NCI-H526 (cell line): ENCODE measurements around the gene ICA1.
"Not testable (repeated sequence)": the region's sequence is repeated elsewhere in the genome, so short reads cannot be mapped to it uniquely, and the experiment has no call there.

Source experiments
- DNase-seq, 2 experiments: peaks; one replicate each; lab custom pipeline; 2025; lab: John Stamatoyannopoulos, UW

The ICA1 gene

DNA sequence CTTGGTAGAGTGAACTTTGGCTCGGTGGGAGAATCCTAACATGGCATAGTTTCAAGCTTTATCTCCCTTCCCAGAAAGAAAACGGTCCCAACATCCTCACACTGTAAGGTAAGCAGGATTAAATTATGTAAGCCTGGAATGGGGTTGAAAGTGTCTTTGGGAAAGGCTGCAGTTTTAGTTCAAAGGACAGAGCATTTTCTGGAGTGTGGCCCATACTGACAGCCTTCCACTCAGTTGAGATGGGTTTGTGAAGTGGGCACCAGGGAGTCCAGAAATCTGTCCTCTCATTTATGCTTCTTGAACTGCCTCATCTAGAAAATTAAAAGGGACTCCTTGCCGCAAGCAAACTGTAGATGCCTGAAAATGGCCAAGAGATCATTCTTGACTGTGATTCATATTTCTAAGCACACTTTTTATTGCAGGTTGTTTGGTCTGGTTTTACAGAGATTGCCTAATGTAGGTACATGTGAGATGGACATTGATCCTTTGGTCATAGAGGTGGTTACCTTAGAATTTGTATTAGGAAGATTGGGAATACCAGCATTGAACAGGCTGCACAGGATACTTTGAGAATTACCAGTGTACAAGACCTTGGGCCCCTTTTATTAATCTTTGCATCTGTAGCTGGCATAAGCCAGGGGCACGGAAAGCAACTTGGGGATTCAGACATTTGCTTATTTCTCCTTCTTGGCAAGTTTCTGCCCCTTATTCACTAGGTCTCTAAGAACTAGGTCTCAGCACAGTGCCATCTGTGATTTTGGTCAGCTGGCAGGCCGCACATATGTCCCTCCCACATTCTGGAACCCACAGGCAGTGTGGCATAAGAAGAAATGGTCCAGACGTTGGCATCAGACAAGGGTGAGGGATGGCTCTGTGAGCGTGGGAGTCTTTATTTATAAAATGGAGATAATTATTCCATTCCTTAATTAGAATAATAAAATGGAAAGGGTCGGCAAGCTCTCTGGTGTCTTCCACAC, 167.5 kb downstream of the ICA1 start:
- no peak for DNase-seq

DNA sequence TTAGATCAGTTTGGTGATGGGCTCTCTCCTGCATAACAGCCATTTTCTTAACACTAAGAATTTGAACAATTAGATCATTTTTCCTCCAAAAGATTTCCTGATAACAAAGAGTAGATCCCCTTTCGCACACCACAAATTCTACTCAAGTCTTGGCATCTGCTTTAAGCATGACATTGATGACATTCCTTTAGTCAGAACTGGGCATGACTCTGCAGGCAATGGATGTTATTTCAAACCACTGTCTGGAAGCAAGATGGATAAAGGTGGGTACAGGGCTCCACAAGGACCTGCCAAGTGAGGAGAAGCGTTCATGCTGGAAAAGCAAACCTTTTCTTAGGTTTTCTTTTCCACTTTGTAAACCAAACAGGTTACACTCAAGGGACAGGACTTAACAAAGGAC, 169.8 kb downstream of the ICA1 start:
- DNase-seq, result no peak

DNA sequence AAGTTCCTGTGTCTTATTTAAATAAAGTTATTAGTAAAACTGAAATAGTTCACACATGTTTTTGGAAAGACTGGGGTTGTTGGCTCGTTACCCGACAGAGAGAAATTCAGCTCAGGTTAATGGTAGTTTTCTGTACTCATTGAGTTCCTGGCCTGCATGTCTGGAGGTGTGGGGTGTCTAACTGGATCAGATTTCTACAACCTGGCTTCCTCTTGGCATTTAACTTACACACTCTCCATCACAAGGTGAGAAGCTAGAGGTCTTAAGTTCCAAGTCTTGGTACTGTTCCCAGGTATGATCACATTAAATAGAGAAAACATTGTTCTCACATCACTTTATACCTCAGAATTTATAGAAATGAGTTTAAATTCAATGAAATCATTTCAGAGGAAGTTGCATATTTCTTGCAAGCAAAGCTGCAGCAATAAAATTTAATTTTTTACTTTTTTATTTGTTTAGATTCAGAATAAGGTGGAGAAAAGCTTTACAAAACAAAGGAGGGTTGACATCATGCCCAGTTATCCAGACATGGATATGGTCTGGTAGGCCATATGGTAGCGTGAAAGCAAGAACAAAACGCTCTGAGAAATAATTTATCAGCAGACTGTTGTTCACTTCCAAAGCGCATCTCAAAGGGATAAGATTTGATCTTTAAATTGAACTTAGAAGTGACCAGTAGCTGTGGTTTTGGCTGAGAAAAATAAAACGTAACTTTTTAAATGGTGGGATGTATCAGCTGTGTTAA, 172.8 kb downstream of the ICA1 start:
- DNase-seq, result no peak

DNA sequence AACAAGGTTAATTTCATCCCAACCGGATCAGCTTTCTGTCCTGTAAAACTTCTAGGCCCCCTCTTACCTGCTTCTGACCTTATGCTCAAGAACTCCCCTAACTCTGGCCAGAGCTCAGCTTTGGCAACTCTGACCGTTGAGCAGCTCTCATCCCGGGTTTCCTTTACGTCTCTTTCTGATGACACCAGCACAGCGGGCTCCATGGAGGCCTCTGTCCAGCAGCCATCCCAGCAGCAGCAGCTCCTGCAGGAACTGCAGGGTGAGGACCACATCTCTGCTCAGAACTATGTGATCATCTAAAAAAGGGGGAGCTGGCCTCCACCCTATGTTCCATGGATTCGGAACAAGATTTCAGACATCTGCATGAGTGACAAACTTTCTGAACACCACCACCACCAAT, 175.7 kb downstream of the ICA1 start:
- no peak for DNase-seq

DNA sequence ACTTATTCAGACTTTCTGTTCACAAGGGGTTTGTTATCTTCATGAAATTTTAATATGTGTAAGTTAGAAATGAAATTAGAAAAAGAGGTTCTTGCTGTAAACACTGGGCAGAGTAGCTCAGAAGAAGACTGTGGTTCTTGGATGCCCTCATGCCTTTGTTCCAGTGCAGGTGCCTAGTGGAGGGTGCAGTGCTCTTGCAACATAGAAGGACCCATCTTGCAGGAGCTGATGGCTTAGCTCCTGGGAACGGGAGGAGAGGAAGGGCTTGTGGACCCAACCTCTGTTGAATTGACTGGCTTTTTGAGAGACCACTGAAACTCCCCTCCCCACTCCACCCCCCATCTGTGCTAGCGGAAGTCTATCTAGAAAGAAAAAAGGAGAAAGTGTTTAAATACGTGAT, 176.5 kb downstream of the ICA1 start:
- DNase-seq, result no peak

DNA sequence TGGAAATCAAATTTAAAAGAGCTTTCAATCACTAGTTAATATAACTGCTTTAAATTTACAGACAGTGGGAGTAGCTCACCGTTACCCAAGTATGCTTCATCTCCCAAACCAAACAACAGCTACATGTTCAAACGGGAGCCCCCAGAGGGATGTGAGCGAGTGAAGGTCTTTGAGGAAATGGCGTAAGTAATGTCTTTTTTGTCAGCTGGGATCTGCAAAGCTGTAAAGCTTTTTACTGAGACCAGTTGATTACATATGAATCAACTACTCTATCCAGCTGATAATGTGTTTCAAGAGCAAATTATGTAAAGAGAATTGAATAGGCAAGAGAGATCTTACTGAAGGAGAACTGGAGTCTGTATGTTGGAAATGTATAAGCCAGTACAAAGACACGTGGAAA, 177.1 kb downstream of the ICA1 start:
- DNase-seq, result no peak

DNA sequence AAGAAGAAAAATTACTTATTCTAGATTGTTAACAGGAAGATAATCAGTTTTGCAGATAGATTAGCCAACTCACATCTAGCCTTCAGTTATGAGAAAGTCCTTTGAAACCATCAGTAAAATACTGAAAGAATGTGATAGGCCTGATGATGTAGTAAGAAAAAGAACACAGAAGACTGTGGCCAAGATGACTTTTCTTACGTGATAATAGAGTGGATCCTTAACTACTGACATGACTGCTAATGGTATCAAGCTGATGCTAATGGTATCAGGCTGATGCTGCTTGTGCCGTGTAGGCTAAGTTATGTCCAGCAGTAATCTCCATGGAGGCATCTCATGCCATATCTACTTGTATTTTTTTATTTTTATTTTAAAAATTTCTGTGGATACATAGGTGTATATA, 179.2 kb downstream of the ICA1 start:
- no peak for DNase-seq

DNA sequence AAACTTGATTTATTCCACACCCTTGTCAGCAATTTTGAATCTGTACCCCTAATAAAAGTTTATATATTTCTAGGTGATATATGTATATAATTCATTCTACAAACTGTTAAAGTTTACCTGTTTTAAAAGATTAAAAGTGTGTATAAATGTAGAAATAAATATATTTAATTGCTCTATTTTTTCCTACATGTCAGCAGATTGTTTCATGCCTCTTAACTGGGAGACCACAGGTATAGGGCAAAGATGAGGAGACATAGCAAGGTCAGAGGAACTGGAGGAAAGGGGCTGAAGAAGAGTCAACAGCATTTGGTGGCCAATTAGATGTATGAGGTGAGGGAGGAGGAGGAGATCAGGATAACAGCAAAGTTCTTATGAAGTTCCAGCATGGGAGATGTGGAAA, 183.5 kb downstream of the ICA1 start:
- no peak for DNase-seq

DNA sequence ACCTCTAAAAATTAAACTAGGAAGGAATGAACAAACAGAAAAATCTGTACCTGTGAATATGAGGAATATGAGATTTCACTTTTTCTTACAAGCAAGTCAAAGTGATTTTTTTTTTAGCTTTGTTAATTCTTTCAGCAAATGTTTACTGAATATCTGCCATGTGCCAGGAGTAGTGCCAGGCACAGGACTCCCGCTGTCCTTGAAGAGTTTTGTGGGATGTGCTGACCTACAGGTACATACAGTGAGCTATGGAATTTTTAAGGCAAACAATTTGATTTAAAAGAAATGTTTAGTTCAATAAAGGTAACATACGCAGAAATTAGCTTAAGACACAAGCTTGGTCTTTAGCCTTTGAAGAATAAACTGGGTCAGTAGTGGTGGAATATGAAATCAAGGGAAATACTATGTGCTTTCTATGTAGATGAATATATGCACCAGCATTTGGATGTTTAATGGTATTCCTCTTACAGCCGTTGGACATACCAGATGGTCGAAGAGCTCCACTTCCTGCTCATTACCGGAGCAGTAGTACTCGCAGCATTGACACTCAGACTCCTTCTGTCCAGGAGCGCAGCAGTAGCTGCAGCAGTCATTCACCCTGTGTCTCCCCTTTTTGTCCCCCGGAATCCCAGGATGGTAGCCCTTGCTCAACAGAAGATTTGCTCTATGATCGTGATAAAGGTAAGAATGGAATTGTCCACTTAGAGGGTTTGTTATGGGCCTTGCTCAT, 191.4 kb downstream of the ICA1 start:
- DNase-seq, result no peak

DNA sequence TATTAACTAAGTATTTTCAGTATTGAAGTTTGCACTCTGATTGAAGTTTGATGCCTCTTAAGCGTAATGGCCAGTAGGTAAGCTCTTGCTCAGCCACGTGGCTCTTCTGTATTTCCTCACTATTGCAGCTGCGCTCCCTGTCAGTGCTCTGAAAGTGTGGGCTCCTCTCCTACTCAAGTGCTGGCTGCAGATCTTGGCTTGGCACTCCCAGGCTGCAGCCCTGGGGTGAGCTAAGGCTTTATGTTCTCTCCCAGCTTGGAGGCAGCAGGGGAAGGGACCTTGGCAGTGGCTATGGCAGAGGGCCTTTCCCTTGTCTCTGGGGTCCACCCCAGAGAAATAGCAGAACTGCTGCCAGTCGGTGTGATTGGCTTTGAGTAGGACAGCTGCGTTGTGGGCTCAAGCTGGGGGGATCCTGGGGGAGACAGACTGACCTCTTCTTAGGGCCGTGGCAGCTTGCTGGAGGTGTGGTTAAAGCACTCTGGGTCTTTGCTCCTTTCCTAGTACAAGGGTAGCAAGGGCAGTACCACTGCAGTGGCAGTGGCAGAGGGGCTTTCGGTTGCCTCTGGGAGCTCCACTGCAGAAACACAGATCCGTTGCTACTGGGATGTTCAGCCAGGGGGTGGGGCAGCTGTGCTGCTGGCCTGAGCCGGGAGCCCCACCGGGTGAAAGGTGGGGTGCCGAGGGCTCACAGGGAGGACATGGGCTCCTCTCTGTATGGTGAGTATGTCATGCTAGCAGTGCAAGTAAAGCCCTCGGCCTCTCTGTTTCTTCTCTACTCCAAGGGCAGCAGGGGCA, 192.9 kb downstream of the ICA1 start:
- DNase-seq, result no peak

DNA sequence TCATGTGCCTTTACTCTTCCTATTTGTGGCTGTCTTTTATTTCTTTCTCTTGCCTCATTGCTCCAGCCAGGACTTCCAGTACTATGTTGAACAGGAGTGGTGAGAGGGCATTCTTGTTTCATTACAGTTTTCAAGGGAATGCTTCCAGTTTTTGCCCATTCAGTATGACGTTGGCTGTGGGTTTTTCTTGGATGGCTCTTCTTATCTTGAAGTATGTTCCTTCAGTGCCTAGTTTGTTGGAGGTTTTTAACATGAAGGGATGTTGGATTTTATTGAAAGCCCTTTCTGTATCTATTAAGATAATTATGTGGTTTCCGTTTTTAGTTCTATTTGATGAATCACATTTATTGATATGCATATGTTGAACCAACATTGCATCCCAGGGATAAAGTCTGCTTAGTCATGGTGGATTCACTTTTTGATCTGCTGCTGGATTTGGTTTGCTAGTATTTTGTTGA, 196.6 kb downstream of the ICA1 start:
- no peak for DNase-seq

DNA sequence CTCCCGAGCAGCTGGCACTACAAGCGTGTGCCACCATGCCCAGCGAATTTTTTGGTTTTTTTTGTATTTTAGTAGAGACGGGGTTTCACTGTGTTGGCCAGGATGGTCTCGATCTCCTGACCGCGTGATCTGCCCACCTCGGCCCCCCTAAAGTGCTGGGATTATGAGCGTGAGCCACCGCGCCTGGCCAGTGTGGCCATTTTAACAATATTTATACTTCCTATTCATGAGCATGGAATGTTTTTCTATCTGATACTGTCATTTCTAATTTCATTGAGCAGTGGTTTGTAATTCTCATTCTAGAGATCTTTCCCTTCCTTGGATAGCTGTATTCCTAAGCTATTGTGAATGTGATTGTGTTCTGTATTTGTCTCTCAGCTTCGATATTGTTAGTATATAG, 197.1 kb downstream of the ICA1 start:
- DNase-seq, result no peak

DNA sequence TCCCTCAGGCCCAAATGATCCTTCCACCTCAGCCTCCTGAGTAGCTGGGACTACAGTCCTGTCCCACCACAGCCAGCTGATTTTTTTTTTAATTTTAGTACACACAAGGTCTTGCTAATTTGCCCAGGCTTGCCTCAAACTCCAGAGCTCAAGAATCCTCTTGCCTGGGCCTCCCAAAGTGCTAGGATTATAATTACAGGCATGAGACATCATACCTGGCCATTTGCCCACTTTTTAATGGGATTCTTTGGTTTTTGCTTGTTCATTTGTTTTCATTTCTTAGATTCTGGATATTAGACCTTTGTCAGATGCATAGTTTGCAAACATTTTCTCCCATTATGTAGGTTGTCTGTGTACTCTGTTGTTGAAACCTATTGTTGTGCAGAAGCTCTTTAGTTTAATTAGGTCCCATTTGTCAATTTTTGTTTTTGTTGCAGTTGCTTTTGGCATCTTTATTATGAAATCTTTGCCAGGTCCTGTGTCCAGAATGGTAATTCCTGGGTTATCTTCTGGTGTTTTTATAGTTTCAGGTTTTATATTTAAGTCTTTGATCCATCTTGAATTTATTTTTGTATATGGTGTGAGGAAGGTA, 198.2 kb downstream of the ICA1 start:
- DNase-seq, result no peak

DNA sequence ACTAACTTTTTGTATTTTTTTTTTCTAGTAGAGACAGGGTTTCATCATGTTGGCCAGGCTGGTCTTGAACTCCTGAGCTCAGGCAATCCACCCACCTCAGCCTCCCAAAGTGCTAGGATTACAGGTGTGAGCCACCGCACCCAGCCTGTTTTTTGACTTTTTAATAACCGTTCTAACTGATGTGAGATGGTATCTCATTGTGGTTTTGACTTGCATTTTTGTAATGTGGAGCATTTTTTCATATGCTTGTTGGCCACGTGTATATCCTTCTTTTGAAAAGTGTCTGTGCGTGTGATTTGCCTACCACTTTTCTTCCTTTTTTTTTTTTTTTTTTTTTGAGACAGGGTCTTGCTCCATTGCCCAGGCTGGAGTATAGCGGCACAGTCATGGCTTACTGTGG, 198.7 kb downstream of the ICA1 start:
- DNase-seq, result not testable (repeated sequence)
